DMS153 (cell line): ENCODE results near the gene BMAL1.

Source experiments
- DNase-seq: peaks from one replicate; lab custom pipeline; 2025; lab: John Stamatoyannopoulos, UW

BMAL1 gene

DNA sequence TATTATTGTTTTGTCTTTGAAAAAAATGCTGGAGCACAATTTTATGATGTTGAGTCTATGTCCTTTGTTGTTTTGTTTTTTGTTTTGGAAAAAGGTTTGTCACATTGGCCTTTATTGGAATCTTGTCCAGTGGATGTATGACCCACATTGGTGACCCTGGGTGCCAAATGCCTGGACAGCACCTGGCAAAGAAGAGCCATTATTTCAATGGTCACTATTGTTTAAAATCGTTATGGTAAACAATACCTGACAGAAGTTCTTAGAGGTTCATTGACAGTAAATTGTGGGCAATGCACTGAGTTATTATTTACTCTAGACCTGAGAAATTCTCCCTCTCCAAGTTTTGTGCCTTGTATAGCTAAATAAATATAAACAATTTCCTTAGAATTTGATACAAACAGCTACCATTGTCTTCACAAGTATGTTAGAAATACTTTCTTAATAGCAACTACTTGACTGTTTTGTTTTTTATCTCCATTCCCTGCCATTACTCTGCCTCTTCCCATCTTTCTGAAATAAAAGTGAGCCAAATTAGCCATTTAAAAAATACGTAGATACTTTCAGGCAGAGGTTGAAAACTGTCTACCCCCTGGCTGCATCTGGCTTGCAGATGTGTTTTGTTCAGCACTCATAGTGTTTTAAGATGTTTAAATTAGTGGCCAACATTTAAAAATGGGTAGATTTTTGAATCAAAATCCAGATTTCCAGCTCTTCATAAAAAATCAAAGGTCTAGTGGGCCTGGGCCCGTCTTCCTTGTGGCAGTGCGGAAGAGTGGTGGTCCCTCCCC is 39.9 kb downstream of the BMAL1 start:
- no peak for DNase-seq

GRCh38 chr11:13318498-13319295 is 41.1 kb downstream of the BMAL1 start:
- no peak for DNase-seq

- no peak for DNase-seq
These were observed 43.1 kb downstream of the BMAL1 start for GRCh38 chr11:13320688-13321087.

DNA sequence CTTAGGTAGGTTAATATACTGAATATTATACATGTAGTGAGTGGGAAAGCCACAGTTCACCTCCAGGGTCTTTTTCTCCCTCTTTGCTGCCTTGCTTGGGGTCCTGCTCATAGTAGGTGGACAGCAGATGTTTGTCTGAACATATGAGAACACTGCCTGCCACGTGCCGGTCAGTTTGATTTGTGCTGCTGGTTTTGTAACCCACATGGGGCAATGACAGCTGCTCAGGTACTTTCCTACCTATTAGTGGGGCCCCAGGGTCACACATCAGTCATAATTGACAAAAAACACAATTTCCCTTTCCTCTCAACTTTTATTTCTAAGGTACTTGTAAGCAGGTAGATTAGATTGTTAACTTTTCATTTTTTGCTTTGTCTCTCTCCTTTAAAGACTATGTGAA is 43.8 kb downstream of the BMAL1 start:
- DNase-seq: no peak

GRCh38 chr11:13324141-13324540 is 46.6 kb downstream of the BMAL1 start:
- no peak for DNase-seq

DNA sequence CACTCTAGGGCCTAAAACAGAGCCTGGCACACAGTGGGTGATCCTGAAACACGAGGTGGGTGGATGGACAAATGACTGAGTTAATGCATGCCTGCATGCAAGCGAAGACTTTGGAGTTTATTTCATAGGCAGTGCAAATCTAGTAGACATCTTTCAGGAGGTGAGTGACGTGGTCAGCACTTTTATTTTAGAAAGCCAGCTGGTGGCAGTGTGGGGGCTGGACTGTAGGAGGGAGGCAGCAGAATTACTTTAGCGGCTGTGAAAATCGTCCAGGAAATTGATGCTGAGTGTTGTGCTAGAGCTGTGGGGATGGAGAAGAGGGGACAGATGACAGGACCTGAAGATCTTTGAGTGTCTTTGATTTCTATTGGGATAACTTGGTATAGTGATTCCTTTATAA is 47.1 kb downstream of the BMAL1 start:
- no peak for DNase-seq

DNA sequence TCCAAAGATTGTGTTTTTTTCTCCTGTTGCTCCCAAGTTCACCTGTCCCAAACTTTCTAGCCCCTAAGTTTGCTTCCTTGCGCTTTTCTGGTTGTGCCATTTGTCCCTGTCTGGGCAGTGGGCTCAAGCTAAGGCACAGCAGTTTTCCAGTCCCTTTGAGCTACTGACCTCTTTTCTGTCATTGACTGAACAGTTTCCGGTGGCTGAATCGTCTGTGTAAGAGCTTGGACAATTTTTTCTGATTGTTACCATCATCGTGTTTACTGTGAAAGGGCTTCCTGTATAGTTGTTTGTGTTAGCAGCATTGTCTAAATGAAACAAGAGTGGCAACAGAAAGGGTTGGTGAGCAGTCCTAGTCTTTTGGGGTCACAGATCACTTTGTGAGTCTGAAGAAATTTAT is 49.8 kb downstream of the BMAL1 start:
- peak; percentile 77 for DNase-seq

GRCh38 chr11:13328286-13328685 is 50.7 kb downstream of the BMAL1 start:
- DNase-seq: no peak

DNA sequence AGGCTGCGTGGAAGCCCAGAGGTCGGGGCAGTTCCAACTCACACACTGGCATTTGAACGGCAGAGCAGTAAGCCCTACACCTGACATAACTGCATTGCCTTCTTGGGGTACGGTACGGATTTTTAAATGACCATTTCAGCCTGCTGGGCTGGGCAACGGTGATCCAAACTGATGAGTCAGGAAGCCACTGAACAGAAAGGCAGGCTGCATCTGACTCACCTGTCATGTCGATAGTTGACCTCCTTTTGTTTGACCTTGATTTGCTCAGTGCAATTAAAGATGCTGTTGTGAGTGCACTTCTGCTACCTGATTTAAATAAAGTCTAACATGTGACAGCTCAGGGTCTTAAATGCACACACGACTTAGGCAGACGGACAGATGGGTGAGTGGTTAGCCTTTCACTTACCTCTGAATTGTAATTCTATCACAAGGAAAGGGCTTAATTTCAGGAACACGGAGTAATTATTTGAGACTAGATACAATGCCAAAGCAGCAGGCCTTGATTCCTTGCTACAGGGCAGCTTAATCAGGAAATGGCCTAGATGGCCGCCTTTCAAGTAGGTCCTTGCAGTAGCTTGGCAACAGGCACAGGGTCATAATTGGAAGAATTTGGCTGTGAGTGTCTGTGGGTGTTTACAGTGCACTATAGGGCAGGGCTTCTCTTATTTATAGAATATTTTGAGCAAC is 52.2 kb downstream of the BMAL1 start:
- DNase-seq: peak; percentile 90

DNA sequence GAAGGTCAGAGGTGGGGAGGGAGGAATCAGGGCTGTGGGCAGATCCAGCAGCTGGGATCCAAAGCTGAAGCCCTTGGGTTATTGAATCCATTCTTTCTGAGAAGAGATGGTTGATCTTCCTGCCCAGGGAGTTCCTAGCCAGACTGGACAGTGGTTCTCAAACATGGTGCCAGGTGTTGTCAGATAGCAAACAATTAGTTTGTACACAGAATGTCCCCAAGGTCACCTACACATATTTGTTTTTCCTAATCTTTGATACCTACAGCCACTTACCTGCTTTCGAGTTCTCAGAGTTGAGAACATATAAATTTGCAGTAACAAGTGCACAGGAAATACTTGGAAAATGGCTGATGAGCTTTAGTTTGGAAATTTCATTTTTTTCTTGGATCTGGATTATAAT is 54.5 kb downstream of the BMAL1 start:
- DNase-seq: no peak

GRCh38 chr11:13333456-13333957 is 55.9 kb downstream of the BMAL1 start:
- DNase-seq: no peak

DNA sequence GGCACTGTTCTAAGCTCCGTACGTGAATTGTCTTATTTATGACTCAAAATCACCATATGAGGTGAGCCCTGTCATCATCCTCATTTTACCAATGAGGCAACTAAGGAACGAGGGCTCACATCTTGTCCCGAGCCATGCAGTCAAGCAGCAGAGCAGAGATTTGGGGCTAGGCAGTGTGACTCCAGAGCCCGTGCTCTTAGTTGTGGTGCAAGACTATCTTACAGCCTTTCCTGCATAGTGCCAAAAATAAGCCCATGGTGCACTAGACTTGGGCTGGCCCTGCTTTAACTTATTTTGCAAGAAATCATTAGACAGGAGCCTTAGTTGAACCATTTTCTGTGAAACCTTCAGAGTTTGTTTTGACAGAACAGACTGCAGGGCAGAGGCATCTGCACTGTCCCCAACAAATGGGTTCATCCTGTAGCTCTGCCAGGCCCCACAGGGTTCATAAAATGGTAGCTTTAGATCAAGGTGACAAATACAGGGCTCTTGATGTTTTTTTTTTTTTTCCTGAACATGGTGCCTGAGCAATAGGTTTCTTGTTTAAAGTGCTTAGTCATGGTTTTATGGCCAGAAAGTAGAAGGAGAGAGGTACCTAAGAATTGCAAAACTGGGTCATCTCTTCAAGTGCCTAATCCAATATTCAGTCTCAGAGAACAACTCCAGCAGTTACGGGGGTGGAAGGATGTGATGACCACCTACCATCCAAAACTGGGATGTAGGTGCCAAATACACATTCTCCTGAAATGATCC is 56.6 kb downstream of the BMAL1 start:
- no peak for DNase-seq

- DNase-seq: peak; percentile 61
These were observed 57.7 kb downstream of the BMAL1 start for GRCh38 chr11:13335319-13335718.

DNA sequence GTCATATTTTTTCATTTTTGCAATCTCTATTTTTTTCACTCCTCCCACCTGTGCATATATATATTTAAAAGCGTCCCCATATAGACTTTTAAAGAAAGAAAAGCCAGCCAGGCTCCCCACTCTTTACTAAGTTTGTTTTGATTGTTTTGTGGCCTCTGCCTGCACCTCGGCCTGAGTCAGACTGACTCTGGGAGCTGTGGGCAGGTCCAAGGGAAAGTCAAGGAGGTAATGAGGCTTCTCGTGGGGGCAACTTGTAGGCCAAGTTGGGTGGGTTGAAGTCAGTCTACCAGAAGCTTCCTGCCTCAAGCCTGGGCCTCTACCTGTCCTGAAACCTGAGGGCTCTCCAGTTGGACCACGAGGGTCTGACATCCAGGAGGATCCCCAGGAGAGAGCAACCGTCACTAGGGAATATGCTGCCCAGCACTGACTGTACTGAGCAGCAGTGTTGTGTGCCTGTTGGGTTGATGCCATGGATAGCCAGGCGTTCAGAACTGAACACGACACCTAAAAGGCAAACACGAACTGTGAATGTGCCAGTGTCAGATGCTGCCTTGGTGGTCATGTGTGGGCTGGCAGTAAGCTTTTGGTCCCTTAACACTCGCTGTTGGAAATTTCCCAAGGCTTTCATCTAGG is 58.8 kb downstream of the BMAL1 start:
- no peak for DNase-seq

GRCh38 chr11:13338019-13338426 is 60.4 kb downstream of the BMAL1 start:
- DNase-seq: no peak

DNA sequence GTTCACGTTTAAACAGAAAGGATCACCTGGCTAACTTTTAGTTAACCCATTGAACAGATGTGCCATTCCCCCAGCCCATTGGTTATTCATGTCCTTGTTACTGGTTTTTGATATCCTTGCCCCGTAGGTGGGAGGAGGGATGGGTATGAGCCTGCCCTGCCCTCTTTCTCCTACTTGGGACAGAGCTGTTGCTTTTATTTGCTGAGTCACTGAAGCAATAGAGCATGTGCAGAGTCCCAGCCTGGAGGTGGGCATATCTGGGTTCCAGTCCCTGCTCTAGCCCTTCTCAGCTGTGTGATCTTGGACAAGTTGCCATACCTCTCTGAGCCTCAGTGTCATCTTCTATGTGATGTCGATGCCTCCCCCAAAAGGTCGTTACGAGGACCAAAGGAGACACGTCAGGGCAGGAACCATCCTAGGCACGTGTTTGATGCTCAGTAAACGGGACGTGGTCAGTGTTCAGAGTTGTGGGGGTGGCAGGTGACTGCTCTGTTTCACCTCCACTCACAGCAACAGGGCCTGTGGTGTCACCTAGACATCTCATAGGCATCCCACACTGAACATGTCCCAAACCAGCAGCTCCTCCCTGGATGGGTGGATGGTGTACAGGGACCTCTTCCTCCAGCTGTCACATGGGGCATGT is 61.0 kb downstream of the BMAL1 start:
- no peak for DNase-seq

DNA sequence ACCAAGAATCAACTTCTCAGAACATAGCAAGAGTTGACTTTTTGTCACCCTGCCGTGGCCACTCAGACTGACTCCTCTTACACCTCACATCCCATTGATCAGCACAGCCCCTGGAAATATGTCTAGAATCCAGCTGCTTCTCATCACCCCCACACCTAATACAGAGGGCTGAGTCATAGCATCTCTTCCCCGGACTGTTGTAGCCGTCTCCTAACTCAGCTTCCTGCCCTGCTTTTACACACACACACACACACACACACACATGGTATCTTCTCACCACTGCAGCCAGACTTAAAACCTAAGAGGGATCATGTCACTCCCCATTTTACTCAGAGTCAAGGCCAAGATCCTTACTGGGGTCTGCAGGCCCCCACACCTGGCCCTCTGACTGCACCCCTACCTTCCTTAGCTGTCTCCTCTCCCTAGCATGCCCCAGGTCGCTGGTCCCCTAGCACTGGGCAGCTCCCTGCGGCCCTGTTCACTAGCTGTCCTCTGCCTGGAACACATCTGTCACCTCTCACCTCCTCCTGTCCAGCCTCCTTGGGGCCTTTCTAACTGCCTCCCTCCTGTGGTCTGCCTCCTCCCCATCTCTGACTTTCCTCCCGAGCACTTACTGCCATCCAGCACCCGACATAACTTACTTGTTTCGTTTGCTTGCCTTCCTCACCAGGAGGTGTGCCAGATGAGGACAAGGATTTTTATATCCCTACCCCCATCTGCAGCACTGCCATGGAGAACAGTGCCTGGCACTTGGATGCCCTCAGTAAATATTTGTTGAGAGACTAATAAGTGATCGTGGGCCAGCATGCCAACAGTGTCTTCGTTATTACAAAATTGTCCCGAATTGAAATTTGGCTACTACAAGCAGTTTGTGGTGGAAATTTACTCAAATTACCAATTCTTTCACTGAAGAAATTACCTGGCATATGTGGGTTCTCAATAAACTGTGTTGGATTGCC is 61.9 kb downstream of the BMAL1 start:
- DNase-seq: no peak

GRCh38 chr11:13341026-13341425 is 63.4 kb downstream of the BMAL1 start:
- DNase-seq: no peak

- DNase-seq: no peak
These were observed 65.5 kb downstream of the BMAL1 start for GRCh38 chr11:13343067-13343466.
